ENCODE data around the gene METTL13.

METTL13 gene, protein sequence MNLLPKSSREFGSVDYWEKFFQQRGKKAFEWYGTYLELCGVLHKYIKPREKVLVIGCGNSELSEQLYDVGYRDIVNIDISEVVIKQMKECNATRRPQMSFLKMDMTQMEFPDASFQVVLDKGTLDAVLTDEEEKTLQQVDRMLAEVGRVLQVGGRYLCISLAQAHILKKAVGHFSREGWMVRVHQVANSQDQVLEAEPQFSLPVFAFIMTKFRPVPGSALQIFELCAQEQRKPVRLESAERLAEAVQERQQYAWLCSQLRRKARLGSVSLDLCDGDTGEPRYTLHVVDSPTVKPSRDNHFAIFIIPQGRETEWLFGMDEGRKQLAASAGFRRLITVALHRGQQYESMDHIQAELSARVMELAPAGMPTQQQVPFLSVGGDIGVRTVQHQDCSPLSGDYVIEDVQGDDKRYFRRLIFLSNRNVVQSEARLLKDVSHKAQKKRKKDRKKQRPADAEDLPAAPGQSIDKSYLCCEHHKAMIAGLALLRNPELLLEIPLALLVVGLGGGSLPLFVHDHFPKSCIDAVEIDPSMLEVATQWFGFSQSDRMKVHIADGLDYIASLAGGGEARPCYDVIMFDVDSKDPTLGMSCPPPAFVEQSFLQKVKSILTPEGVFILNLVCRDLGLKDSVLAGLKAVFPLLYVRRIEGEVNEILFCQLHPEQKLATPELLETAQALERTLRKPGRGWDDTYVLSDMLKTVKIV
- 21.8 to 89.0 (median 47.6) reads per million in 3 experiments for total RNA-seq

DNA sequence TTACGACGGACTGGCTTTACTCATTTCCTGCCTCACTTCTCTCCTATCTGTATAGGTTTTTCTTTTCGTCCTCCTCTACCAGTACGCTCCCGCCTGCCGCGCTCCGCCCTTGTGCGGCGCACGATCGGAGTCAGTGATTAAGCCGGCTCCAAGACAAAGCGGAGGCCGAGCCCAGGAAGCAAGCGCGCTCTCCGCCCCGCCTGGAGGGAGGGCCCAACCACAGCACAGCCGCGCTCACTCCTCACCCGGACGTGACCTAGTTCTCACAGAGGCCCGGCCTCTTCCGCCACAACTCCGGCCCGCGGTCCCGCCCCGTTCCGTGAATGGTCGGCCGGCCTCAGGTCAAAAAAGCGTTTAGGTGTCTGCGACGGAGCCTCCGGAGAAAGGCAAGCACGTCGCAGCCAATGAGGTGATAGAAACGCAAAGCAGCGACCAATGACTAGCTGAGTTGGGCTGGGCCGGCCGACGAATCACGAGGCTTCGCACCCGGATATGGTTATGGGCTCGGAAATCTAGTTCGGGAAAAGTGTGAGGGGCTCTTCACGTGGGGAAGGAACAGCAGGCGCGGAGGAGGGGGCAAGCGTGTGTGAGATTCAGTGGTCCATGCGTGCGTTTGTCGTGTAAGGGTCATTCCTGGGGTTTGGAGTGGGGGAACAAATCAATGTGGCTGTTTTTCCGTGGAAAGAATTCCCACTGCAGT lies at the start of gene METTL13:
METTL13 (plus strand) TSS at position 485 of the 700 bp plus-strand sequence. CDS start 308 bp downstream, outside the sequence.
- peak; percentile 100 for DNase-seq

- no peak for DNase-seq
Measured at GRCh38 chr1:171736196-171736595, 45.3 kb upstream of the METTL13 start.

GRCh38 chr1:171738911-171739310 lies 42.5 kb upstream of the METTL13 start:
- no peak for DNase-seq

DNA sequence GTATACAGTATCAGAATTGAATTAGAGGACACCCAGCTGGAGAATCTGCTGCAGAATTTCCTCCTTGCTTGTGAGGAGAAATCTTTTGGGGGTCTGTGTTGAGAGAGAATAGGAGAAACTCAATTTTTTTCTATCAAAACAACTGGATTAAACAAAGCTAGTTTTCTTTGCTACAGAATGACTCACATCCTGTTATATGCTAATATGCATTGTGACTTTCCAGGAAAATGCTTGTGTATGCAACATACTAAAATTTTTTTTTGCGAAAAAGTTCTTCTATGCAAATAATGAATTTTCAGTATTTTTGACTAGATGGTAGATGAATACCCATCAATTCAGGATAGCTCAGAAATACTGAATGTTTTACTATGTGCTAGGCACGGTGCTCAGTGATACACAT lies 41.8 kb upstream of the METTL13 start:
- no peak for DNase-seq

DNA sequence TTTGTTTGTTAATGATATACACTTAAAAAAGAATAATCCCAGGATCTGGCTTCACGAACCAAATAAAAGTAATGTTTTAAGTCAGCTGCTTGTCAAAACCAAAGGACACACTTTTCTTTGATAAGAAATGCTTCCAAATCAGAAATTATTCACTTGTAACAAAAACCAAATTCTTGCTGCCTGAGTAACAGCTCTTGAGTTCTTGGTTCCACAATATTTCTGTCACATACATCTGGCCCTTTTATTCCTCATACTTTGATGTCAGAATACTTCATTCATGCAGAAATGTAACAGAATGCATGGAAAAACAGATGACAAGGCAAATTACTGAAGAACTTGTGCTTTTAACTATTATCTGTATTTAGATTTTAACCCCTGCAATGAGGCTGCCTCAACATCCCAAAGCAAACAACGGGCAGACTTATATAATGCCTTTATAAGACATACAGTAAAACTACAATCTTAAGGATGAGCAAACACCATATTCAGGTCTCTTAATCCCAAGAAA lies 41.0 kb upstream of the METTL13 start:
- no peak for DNase-seq

GRCh38 chr1:171740987-171741871 lies 40.2 kb upstream of the METTL13 start:
- DNase-seq: peak; percentile 26

GRCh38 chr1:171741872-171742576 lies 39.4 kb upstream of the METTL13 start, which contains the start of gene VAMP4:
Gene VAMP4 (minus strand): TSS chr1:171742065. CDS start chr1:171738414, 3,651 bp downstream.
- peak; percentile 85 for DNase-seq

GRCh38 chr1:171742577-171742922 lies 38.9 kb upstream of the METTL13 start:
- DNase-seq: no peak

- DNase-seq: peak; percentile 12
Measured at GRCh38 chr1:171743081-171743870, 38.2 kb upstream of the METTL13 start.

DNA sequence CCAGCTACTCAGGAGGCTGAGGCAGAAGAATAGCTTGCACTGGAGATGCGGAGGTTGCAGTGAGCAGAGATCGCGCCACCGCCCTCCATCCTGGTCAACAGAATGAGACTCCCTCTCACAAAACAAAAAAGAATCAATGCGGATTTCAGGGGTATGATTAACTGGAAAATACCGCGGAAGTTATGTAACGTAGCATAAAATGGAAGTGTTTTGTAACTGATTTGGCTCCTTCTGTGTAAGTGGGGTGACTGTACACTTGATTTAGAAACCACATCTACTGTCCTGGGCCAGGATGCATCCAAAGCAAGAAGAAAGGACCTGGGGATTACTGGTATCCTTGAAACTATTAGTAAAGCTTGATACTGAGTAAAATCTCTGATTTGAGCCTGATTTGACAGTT lies 36.5 kb upstream of the METTL13 start:
- no peak for DNase-seq

GRCh38 chr1:171748651-171749050 lies 32.8 kb upstream of the METTL13 start:
- DNase-seq: no peak

- DNase-seq: no peak
Measured at GRCh38 chr1:171751221-171751620, 30.2 kb upstream of the METTL13 start.

GRCh38 chr1:171753182-171753581 lies 28.3 kb upstream of the METTL13 start:
- DNase-seq: no peak

DNA sequence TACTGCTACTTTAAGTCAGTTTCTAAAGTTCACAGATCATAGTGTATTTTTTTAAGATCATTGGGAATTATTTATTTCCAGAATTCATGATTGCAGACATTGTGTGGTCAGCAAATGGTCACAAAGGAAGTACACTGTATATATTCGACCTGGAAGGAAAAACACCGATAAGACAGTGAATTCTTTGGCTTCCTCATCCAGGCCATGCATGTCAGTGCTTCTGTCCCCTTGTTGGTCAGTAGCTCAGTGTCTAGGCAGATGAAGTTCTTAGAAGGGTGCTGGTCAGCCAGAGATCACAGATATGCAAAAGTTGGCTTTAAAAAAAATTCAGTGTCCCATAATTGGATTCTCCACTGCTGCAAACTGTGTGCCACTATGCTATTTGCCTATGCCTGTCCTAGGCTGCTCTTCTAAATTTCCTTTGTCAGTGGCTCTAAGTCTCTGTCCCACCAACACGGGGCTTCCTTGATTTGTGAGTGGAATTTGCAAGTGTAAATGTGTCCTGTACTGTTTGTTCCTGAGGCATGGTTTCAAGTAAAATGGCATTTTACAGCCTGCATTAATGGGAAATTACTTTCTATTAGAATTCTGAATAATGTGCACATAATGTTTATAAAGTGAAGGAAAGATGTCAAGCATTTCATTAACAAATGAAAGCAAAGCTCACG lies 27.6 kb upstream of the METTL13 start:
- no peak for DNase-seq

DNA sequence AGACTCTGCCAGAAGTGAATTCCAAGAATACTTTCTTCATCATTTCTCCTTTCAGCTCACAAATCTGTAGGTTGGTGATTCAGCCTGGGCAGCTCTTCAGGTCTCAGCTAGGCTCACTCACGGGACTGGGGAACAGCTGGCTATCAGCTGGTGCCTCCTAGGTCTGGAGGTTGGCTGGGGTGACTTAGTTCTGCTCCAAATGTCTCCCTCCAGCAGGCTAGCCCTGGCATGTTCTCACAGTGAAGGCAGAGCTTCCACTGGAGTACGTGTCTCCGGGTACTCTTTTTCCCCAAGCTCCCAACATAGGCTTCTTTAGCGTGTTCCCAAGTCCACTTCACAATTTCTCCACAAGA lies 27.1 kb upstream of the METTL13 start:
- no peak for DNase-seq

DNA sequence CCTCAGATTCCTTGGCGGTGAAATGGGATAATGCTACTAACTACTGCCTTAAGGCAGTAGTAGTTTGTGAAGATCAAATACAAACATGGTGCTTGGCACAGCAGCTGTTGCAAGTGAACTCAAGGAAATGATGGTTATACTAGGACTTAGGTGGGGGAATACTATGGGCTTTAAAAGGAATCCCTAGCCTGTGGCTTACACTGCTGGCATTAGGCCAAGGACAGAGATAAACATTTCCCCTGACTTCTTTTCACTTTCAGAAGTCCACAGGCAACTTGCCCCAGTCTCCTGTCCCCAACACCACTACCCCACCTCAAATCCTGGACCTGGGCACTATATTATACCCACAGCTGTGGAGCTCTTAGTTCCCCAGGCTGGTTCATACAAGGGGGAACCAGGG lies 26.5 kb upstream of the METTL13 start:
- no peak for DNase-seq

DNA sequence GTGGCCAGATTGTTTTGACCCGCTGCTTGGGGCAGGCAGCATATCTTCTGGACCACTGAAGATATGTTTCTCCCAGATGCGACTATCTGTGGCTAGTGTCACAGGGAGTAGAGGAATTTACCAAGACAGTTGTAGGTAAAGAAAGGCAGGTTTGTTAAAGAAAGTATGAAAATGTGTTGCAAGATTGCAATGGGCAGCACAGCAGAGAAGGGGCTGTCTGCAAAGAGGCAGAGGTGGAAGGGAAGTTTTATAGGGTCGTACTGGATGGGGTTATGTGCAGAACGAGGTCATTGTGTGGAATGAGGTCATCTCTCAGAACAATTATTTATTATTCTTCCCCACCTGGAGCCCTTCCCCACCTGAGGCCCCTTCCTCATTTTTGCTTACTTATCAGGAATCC lies 24.6 kb upstream of the METTL13 start:
- no peak for DNase-seq

- DNase-seq: no peak
Measured at GRCh38 chr1:171758011-171758410, 23.4 kb upstream of the METTL13 start.

DNA sequence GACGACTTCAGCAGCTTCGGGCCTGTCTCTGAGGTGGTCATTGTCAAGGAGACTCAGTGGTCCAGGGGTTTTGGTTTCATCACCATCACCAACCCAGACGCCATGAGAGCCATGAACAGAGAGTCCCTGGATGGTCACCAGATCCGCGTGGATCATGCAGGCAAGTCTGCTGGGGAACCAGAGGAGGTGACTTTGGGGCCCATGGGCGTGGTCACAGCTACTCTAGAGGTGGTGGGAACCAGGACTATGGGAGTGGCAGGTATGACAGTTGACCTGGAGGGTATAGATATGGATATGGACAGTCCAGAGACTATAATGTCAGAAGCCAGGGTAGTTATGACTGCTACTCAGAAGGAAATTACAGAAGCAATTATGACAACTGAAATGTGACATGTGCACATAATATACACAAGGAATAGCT lies 19.3 kb upstream of the METTL13 start:
- no peak for DNase-seq

DNA sequence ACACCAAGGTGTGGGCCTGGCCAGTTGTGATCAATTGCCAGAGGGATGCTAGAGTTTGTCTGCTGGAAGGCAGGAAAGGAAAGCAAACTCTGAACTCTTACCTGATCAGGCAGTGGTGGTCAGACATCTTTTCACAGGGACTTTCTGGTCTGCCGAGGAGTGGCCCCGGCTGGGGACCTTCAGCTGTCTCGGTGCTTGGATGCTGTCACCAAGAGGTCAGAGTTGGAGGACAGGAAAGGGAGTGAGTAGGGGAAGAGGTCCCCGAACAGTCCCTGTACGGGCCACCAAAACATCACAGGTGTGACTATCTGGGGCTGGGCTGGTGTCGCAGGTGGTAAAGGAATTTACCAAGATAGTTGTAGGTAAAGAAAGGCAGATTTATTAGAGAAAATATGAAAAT lies 17.7 kb upstream of the METTL13 start:
- DNase-seq: no peak
